HEK293T (cell line): ENCODE data around the gene OXGR1.
A peak's percentile ranks its signal among the peaks of the same experiment; 100 is the strongest.
"Not testable (repeated sequence)": the region's sequence is repeated elsewhere in the genome, so short reads cannot be mapped to it uniquely, and the experiment has no call there.

Source experiments
- CTCF ChIA-PET: fragments of 350-600 bp; formaldehyde crosslinking; extraction: SDS; loops from one replicate; lab custom pipeline; 2021; ENCODE audit warnings: antibody characterized with exemption, inconsistent platforms; lab: Yijun Ruan, JAX
- POLR2A ChIA-PET: fragments of 350-600 bp; formaldehyde crosslinking; extraction: SDS; loops from one replicate; lab custom pipeline; 2020; ENCODE audit warnings: antibody characterized with exemption, inconsistent platforms; lab: Yijun Ruan, JAX
- DNase-seq: peaks from one replicate; pipeline ENCODE4 v3.0.0; 2012; ENCODE audit warnings: mixed read lengths; ENCODE audit errors: extremely low spot score
- ARNT ChIP-seq: fragments of 450-650 bp; IDR thresholded peaks from 2 replicates; pipeline ENCODE4 v1.6.1; 2017; ENCODE audit warnings: mild to moderate bottlenecking
- BHLHE40 ChIP-seq: fragments of 450-650 bp; IDR thresholded peaks from 2 replicates; pipeline ENCODE4 v1.6.1; 2016; ENCODE audit warnings: mild to moderate bottlenecking, moderate library complexity, borderline replicate concordance
- CTBP1 ChIP-seq: fragments of 450-650 bp; IDR thresholded peaks from 2 replicates; pipeline ENCODE4 v1.6.1; 2016; ENCODE audit warnings: borderline replicate concordance
- ELF4 ChIP-seq: fragments of 450-650 bp; IDR thresholded peaks from 2 replicates; pipeline ENCODE4 v1.6.1; 2017; ENCODE audit warnings: antibody characterized with exemption
- FOXA1 ChIP-seq: fragments of 450-650 bp; IDR thresholded peaks from 2 replicates; pipeline ENCODE4 v1.6.1; 2016; ENCODE audit warnings: mild to moderate bottlenecking
- FOXK2 ChIP-seq: fragments of 450-650 bp; IDR thresholded peaks from 2 replicates; pipeline ENCODE4 v1.6.1; 2016; ENCODE audit warnings: mild to moderate bottlenecking
- FOXM1 ChIP-seq: fragments of 450-650 bp; IDR thresholded peaks from 2 replicates; pipeline ENCODE4 v1.6.1; 2017; ENCODE audit warnings: mild to moderate bottlenecking, borderline replicate concordance
- HDGF ChIP-seq: fragments of 450-650 bp; IDR thresholded peaks from 2 replicates; pipeline ENCODE4 v1.6.1; 2017; ENCODE audit warnings: antibody characterized with exemption, borderline replicate concordance
- L3MBTL2 ChIP-seq: fragments of 450-650 bp; conservative IDR thresholded peaks from 2 replicates; pipeline ENCODE4 v1.6.1; 2016; ENCODE audit warnings: mild to moderate bottlenecking
- LEF1 ChIP-seq: fragments of 450-650 bp; IDR thresholded peaks from 2 replicates; pipeline ENCODE4 v1.6.1; 2017; ENCODE audit warnings: mild to moderate bottlenecking, borderline replicate concordance
- NFRKB ChIP-seq: fragments of 450-650 bp; IDR thresholded peaks from 2 replicates; pipeline ENCODE4 v1.6.1; 2016; ENCODE audit warnings: mild to moderate bottlenecking, moderate library complexity
- PKNOX1 ChIP-seq: fragments of 450-650 bp; IDR thresholded peaks from 2 replicates; pipeline ENCODE4 v1.6.1; 2016
- SP1 ChIP-seq: fragments of 450-650 bp; IDR thresholded peaks from 2 replicates; pipeline ENCODE4 v1.6.1; 2017
- SUZ12 ChIP-seq: fragments of 450-650 bp; IDR thresholded peaks from 2 replicates; pipeline ENCODE4 v1.6.1; 2016; ENCODE audit warnings: mild to moderate bottlenecking
- TARDBP ChIP-seq: fragments of 450-650 bp; IDR thresholded peaks from 2 replicates; pipeline ENCODE4 v1.6.1; 2016
- ZNF384 ChIP-seq: fragments of 450-650 bp; IDR thresholded peaks from 2 replicates; pipeline ENCODE4 v1.6.1; 2016

Gene OXGR1

GRCh38 chr13:96994017-96994857 is at the start of gene OXGR1:
Gene OXGR1 (minus strand): TSS chr13:96994476. CDS start chr13:96987759, 6,717 bp downstream.
- ChIA-PET CTCF (no interaction called here), POLR2A (no interaction called here)
- peak; percentile 40 for DNase-seq
- TF ChIP-seq L3MBTL2 (peak; percentile 69; the same call in 1 of the 2 replicates), NFRKB (no peak)

- TF ChIP-seq BHLHE40 (no peak), CTBP1 (no peak), ARNT (no peak), FOXM1 (no peak)
- DNase-seq, result no peak
- POLR2A ChIA-PET, result no interaction called here
- CTCF ChIA-PET, result no interaction called here
These were observed 49.0 kb upstream of the OXGR1 start for GRCh38 chr13:97043302-97043701.

- ChIA-PET POLR2A (no interaction called here), CTCF (no interaction called here)
These were observed 36.6 kb upstream of the OXGR1 start for GRCh38 chr13:97030705-97031452.

GRCh38 chr13:97028441-97029299 is 34.4 kb upstream of the OXGR1 start:
- ChIA-PET POLR2A (no interaction called here), CTCF (interaction anchor here (0.7 kb wide), 1 partner anchor 182 kb away, joined by 3 read pairs; no protein-coding TSS in a partner anchor)
- TF ChIP-seq PKNOX1, result peak; percentile 40; the same call in 1 of the 2 replicates
- no peak for TF ChIP-seq CTBP1
- DNase-seq, result peak; percentile 61

More at GRCh38 chr13:97030705-97031452, 36.6 kb upstream of the OXGR1 start:
- DNase-seq, result peak; percentile 22
- TF ChIP-seq PKNOX1 (no peak), CTBP1 (no peak), ZNF384 (no peak), ELF4 (no peak), BHLHE40 (no peak), SP1 (no peak), FOXK2 (no peak), ARNT (no peak), LEF1 (no peak), NFRKB (no peak), HDGF (no peak), L3MBTL2 (no peak), FOXM1 (no peak), SUZ12 (no peak), FOXA1 (no peak), TARDBP (no peak)

GRCh38 chr13:97027162-97027554 is 32.9 kb upstream of the OXGR1 start:
- POLR2A ChIA-PET, result no interaction called here
- no peak for TF ChIP-seq ELF4
- TF ChIP-seq CTBP1, result no peak
- no peak for TF ChIP-seq TARDBP
- TF ChIP-seq FOXM1, result no peak
- no peak for TF ChIP-seq LEF1
- no peak for TF ChIP-seq SUZ12
- TF ChIP-seq SP1, result no peak
- TF ChIP-seq FOXK2, result no peak
- TF ChIP-seq ZNF384, result no peak
- CTCF ChIA-PET, result no interaction called here
- no peak for DNase-seq

- POLR2A ChIA-PET, result no interaction called here
- no peak for DNase-seq
- CTCF ChIA-PET, result interaction anchor here (1.2 kb wide), 1 partner anchor 83 kb away, joined by 3 read pairs; no protein-coding TSS in a partner anchor
- TF ChIP-seq ZNF384 (no peak), PKNOX1 (no peak), FOXM1 (no peak), L3MBTL2 (no peak)
These were observed 32.4 kb upstream of the OXGR1 start for GRCh38 chr13:97026531-97027161.

- CTCF ChIA-PET, POLR2A ChIA-PET, DNase-seq: not testable (repeated sequence)
These were observed 29.5 kb upstream of the OXGR1 start for GRCh38 chr13:97023812-97024211.
